Esophagus squamous epithelium (tissue), 5 donors: Measurements from ENCODE around the gene DUSP10. TPM values are rescaled to one million over a fixed set of nuclear protein-coding genes. Genes with fewer than 3 reads are reported as not detected.

Experiments
- DNase-seq: peaks from one replicate; lab custom pipeline; 2025; lab: John Stamatoyannopoulos, UW
- H3K27ac ChIP-seq, 4 donors: fragments of 200-600 bp; sonication (generic); one replicate each; pipeline ENCODE4 v1.5.1; 2016 to 2019; ENCODE audit warnings: mild to moderate bottlenecking in 1 of 4
- H3K27me3 ChIP-seq, 4 donors: fragments of 200-600 bp; sonication (generic); 1 replicate in 3 of 4; 2 replicates in 1 of 4; pipeline versions ENCODE4 v1.5.1 to v1.6.0; 2017 to 2021; ENCODE audit warnings: antibody characterized with exemption in 1 of 4
- H3K36me3 ChIP-seq, 3 donors: fragments of 200-600 bp; sonication (generic); one replicate each; pipeline ENCODE4 v1.5.1; 2016 to 2019
- H3K4me1 ChIP-seq, 3 donors: fragments of 200-600 bp; sonication (generic); one replicate each; pipeline ENCODE4 v1.5.1; 2017 to 2019
- H3K4me3 ChIP-seq, 4 donors: fragments of 200-600 bp; sonication (generic); 1 replicate in 3 of 4; 2 replicates in 1 of 4; pipeline ENCODE4 v1.5.1; 2016 to 2019; ENCODE audit warnings: mild to moderate bottlenecking in 2 of 4, moderate library complexity in 1 of 4
- H3K9me3 ChIP-seq, 3 donors: fragments of 200-600 bp; sonication (generic); one replicate each; pipeline ENCODE4 v1.5.1; 2016 to 2019
- CTCF ChIP-seq, 6 experiments: fragments of 450-650 bp in 4 of 6; fragments of 200-600 bp in 2 of 6; sonication (generic) in 2 of 6; IDR thresholded peaks; one replicate each; pipeline ENCODE4 v1.5.1; 2016 to 2019; ENCODE audit warnings: antibody characterized with exemption in 6 of 6, mild to moderate bottlenecking in 4 of 6, moderate library complexity in 4 of 6
- POLR2A ChIP-seq, 4 donors: fragments of 450-650 bp; IDR thresholded peaks; one replicate each; pipeline ENCODE4 v1.6.1; 2017; ENCODE audit warnings: antibody characterized with exemption in 4 of 4, mild to moderate bottlenecking in 4 of 4, moderate library complexity in 3 of 4
- WGBS, 2 donors: methylation state at CpG; one replicate each; pipeline ENCODE4 v1.1.5; 2018; 5-methylcytosine and 5-hydroxymethylcytosine counted together
- intact Hi-C: fragments of 100-400 bp; cut with DNase I; formaldehyde crosslinking; loops from one replicate; pipeline ENCODE4 v1.15.0; 2022
- total RNA-seq, 4 donors: library from RNA; depleted of rRNA; stranded (reverse); fragments of >200 nt; gene quantifications; one replicate each; pipeline ENCODE4 v1.1.0, GENCODE V29; 2016
- donor health status: DM: yes; HTN: yes; CAD: no.

The DUSP10 gene
- total RNA-seq, 4 donors from 2014 or later = 1.4 to 7.4 (median 4.9) TPM

- H3K27ac ChIP-seq = peak overlapping the region in 2 of 4 donors; percentile 59 to 75
- no peak for TF ChIP-seq POLR2A (IDR thresholded peaks at IDR 0.05)
- TF ChIP-seq CTCF (IDR thresholded peaks at IDR 0.05) = no peak
- intact Hi-C loops = no loop called here
- WGBS, 2 donors = 80 to 94% methylated on average over 1 to 12 of the region's 12 CpGs
- no peaks in the 10 kb centered on the region for H3K9me3 ChIP-seq
- peaks cover 0 to 22% (median 0%) of the 10 kb centered on the region in 3 donors for H3K36me3 ChIP-seq
- H3K4me1 ChIP-seq = peaks cover 0 to 42% (median 1%) of the 10 kb centered on the region in 3 donors
- H3K4me3 ChIP-seq = no peak overlapping the region
- no peak for DNase-seq
- no peaks in the 10 kb centered on the region for H3K27me3 ChIP-seq
Measured at GRCh38 chr1:221706191-221706590, 35.7 kb downstream of the DUSP10 start.

GRCh38 chr1:221704306-221704705, 37.6 kb downstream of the DUSP10 start:
- H3K36me3 ChIP-seq = peaks cover 0 to 22% (median 0%) of the 10 kb centered on the region in 3 donors
- H3K27ac ChIP-seq = peak overlapping the region in 3 of 4 donors; percentile 72 to 82 (median 75)
- DNase-seq = no peak
- H3K27me3 ChIP-seq = no peaks in the 10 kb centered on the region
- no peak overlapping the region for H3K4me3 ChIP-seq
- WGBS, 2 donors = 79 to 91% methylated on average over 1 of the region's 1 CpG
- H3K4me1 ChIP-seq = peaks cover 0 to 25% (median 0%) of the 10 kb centered on the region in 3 donors
- TF ChIP-seq CTCF (IDR thresholded peaks at IDR 0.05) = no peak
- TF ChIP-seq POLR2A (IDR thresholded peaks at IDR 0.05) = no peak
- intact Hi-C loops = no loop called here
- H3K9me3 ChIP-seq = no peaks in the 10 kb centered on the region

DNA sequence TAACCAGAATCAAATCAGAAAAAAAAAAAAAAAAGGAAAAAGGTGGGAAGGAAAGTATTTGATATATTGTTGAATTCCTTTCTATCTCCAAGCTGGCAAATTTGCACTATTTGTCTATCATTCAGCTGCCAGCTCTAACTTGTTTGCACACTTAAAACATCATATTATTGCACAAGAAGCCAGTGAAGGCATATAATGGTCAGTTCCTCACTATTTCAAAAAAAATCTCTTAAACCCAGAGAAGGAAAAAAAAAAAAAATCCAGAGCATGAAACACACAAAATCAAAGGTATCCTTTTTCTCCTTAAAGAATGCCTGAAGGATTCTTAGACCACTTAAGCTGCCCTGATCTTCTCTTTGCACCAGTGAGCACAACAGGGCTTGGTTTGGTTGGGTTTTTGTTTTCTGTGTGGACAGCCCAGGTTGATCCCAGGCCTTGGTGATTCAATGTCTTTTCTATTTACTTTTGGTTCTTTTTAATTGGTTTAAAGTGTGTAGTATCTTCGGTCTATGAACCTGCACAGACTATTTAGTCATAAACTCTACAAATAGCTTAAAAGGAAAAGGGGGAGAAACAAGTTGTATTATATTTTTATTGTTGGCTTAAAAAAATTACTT, 40.2 kb downstream of the DUSP10 start:
- Histone ChIP-seq H3K36me3 (peaks cover 0 to 22% (median 0%) of the 10 kb centered on the region in 3 donors), H3K4me3 (no peak overlapping the region), H3K9me3 (no peaks in the 10 kb centered on the region), H3K27ac (no peak overlapping the region), H3K4me1 (peaks cover 0 to 11% (median 3%) of the 10 kb centered on the region in 3 donors), H3K27me3 (no peaks in the 10 kb centered on the region)
- intact Hi-C loops = no loop called here
- TF ChIP-seq CTCF (IDR thresholded peaks at IDR 0.05) (no peak), POLR2A (IDR thresholded peaks at IDR 0.05) (no peak)
- WGBS, 2 donors = 67 to 68% methylated on average over 1 of the region's 1 CpG
- DNase-seq = no peak

DNA sequence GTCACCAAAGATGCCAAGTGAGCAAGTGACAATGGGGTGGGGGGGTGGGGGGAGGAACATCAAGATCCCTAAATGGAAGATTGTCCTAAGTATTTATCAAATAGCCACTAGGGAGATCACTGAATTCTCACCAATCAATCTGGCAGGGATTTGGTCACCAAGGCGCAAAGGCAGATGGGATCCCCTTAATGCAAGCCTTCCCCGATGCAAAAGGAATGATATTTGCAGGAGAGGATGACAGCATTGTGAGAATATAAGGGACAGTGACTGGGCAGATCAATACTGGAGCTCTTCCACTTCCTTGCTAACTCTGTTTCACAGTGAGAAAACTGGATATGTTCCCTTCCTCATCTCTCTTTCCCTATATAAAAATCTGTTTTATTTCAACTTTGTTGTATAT, 40.9 kb downstream of the DUSP10 start:
- peaks cover 0 to 18% (median 0%) of the 10 kb centered on the region in 3 donors for H3K36me3 ChIP-seq
- DNase-seq = no peak
- no peak overlapping the region for H3K4me3 ChIP-seq
- intact Hi-C loops = no loop called here
- WGBS, 2 donors = 50% methylated on average over 2 of the region's 2 CpGs
- TF ChIP-seq POLR2A (IDR thresholded peaks at IDR 0.05) (no peak), CTCF (IDR thresholded peaks at IDR 0.05) (no peak)
- no peaks in the 10 kb centered on the region for H3K9me3 ChIP-seq
- H3K27me3 ChIP-seq = no peaks in the 10 kb centered on the region
- peaks cover 0 to 11% (median 3%) of the 10 kb centered on the region in 3 donors for H3K4me1 ChIP-seq
- no peak overlapping the region for H3K27ac ChIP-seq

DNA sequence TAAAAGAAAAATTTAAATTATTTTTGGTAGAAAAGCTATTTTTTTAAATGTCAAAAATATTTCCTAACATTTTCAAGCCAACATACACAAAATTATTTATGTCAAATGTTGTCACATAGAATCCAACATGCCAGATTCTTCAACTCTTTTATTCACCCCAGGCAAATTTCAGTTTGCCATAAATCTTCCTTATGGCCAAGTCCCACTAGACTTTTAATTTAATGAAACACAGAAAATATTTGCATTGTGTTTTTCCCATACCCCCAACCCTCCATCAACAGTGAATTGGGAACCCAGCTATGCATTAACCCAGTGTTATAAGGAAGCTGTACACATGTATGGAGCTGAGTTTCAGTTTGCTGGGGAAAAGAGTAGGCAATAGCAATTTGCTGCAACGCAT, 41.4 kb downstream of the DUSP10 start:
- H3K36me3 ChIP-seq = peaks cover 0 to 14% (median 0%) of the 10 kb centered on the region in 3 donors
- DNase-seq = no peak
- H3K27ac ChIP-seq = no peak overlapping the region
- WGBS, 2 donors = 100% methylated on average over 1 of the region's 1 CpG
- no peaks in the 10 kb centered on the region for H3K27me3 ChIP-seq
- TF ChIP-seq POLR2A (IDR thresholded peaks at IDR 0.05) = no peak
- H3K9me3 ChIP-seq = no peaks in the 10 kb centered on the region
- intact Hi-C loops = no loop called here
- H3K4me3 ChIP-seq = no peak overlapping the region
- H3K4me1 ChIP-seq = peaks cover 0 to 11% (median 3%) of the 10 kb centered on the region in 3 donors
